Measurements from ENCODE around the gene VWF. TPM values are rescaled to one million over a fixed set of nuclear protein-coding genes. Genes with fewer than 3 reads are reported as not detected.
"Not testable (repeated sequence)": the region's sequence is repeated elsewhere in the genome, so short reads cannot be mapped to it uniquely, and the experiment has no call there.

The VWF gene
- total RNA-seq, 2 donors from 2014 or later, result 366 to 375 TPM

GRCh38 chr12:6047249-6048237, 76.9 kb downstream of the VWF start:
- DNase-seq (ENCODE audit: low spot score), result no peak
- intact Hi-C loops (cut with DNase I), result no loop called here

DNA sequence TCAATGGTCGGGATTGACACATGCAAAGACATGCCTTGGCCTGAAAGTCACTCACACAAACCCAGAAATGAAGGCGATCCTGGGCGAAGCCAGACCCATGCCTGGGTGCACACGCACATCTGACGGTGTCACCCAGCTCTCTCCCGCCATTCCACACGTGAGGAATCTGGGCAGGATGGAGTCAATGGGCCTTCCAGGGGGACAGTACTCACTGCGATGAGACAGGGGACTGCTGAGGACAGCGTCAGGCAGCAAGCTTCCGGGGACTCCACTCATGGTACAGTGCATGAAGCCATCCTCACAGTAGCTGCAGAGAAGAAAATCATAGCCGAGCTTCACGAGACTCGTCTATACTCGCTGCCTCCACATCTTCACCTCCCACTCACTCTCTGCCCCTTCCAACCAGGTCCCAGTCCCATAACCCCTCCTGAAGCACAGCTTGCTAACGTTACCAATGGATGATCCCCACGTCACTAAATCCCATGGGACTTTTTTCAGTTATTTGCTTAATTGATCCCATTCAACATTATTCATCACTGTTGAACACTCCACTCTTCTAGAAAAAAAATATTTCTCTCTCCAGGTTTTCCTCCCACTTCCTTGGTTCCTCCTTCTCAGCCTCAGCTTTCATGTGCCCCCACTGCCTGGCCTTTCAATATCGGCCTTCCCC, 77.8 kb downstream of the VWF start:
- intact Hi-C loops (cut with DNase I), result no loop called here

GRCh38 chr12:6045438-6045837, 79.0 kb downstream of the VWF start:
- DNase-seq (ENCODE audit: low spot score), result no peak
- intact Hi-C loops (cut with DNase I), result no loop called here

More for the DNA sequence above, 77.8 kb downstream of the VWF start:
- DNase-seq (ENCODE audit: low spot score), result no peak

- intact Hi-C loops (cut with DNase I), result no loop called here
- DNase-seq (ENCODE audit: low spot score), result no peak
Observed at GRCh38 chr12:6044082-6044481, 80.4 kb downstream of the VWF start.

DNA sequence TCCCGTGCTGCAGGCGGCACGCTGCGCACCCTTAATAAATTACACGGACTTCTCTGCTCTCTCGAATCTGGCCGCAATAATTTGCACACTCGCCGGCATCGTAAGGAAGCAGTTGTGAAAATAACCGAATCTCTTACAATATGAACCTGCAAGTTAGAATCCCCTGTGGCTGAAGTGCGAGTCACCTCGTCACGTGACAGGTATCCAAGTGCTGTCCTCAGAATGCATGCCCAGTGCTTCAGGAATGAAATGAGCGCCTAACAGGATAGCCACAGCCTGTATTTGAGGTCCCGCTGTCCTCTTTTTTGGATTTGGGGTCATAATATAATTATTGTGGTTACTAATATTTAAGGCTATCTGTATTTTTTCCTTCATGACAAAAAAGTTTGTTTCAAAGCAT, 82.0 kb downstream of the VWF start:
- no peak for DNase-seq (ENCODE audit: low spot score)
- intact Hi-C loops (cut with DNase I), result no loop called here

DNA sequence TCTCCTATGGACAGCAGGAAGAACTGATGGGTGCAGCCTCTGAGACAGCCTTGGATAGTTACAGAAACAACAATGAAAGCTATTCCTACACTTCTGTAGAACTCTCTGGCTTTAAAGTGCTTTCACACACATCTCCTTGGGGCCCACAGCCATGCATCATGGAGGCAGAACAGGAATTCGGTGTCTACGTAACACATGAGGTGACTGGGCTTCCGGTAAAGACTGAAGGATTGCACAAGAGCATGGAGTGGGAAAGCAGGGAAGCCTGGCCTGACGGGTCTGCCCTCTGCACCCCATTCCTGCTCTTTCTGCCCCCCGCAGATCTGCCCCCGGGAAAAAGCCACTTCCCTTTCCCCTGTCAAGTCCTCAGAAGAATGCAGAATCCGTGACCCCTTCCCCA, 82.6 kb downstream of the VWF start:
- DNase-seq (ENCODE audit: low spot score), result no peak
- intact Hi-C loops (cut with DNase I), result no loop called here

- intact Hi-C loops (cut with DNase I), result no loop called here
- DNase-seq (ENCODE audit: low spot score), result no peak
Observed at GRCh38 chr12:6040815-6041214, 83.7 kb downstream of the VWF start.

GRCh38 chr12:6039894-6040601, 84.4 kb downstream of the VWF start:
- peak; percentile 83 for DNase-seq (ENCODE audit: low spot score)
- intact Hi-C loops (cut with DNase I), result loop anchor here (2.0 to 5.0 kb wide), 2 partner anchors 53 to 55 kb away; no protein-coding TSS in a partner anchor

GRCh38 chr12:6038160-6038559, 86.3 kb downstream of the VWF start:
- intact Hi-C loops (cut with DNase I), result loop anchor here (2.0 to 5.0 kb wide), 2 partner anchors 51 to 53 kb away; no protein-coding TSS in a partner anchor

DNA sequence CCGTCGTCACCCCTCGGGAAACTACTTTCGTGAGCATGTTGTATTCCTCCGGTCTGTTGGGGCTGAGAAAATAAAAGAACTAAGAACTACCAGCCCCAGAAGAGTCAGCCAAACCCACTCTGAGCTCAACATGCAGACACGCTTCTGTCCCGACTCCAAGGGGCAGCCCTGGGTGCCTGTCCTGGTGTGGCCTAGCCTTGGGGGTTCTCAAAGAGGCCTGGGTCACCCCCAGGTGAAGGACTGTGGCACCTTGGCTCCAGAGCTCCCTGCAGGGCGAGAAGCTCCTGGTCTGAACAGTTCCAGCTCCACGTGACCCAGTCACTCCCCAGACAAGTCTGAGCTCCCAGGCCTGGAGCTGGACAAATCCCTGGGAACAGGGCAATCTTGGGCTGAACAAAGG, 87.0 kb downstream of the VWF start:
- intact Hi-C loops (cut with DNase I), result loop anchor here in 1 of 2 donors (5.0 kb wide), 1 partner anchor 50 kb away; no protein-coding TSS in a partner anchor
- no peak for DNase-seq (ENCODE audit: low spot score)

More at GRCh38 chr12:6038160-6038559, 86.3 kb downstream of the VWF start:
- DNase-seq (ENCODE audit: low spot score), result no peak

DNA sequence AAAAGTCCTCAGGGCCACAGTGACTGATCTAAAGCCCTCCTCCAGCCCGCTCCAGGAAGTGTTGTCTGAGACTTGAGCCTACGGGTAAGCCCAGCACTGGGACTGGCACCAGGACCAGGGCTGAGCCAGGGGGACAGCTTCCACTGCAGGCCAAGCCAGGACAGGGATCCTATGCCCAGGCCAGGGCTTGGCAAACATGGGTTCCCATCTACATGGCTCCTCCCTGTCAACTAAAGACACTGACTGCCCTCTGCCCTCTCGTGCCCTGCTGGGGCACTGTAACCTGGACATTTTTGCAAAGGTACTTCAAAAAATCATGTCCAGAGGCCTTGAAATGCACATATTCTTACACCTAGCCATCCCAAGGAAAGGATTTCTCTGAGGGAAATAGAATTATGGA, 88.0 kb downstream of the VWF start:
- no peak for DNase-seq (ENCODE audit: low spot score)
- intact Hi-C loops (cut with DNase I), result loop anchor here in 1 of 2 donors (5.0 kb wide), 1 partner anchor 49 kb away; no protein-coding TSS in a partner anchor

DNA sequence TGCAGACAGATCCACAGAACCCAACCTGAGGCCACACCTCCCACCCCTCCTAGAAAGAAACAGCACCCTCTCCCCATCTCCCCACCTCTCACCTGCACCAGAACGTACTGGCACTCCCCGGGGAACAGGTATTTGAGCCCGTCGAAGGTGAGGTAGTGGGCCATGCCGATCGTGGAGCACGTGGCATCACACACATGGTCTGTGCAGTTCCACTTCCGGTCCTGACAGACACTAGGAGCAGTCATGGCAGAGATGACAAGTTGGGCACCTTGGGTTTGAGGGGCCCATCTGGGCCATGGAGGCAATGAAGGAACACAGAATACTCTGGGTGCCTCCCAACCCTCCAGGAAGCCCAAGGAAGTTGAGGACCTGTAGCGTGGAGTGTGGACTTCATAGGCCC, 89.9 kb downstream of the VWF start:
- no peak for DNase-seq (ENCODE audit: low spot score)
- intact Hi-C loops (cut with DNase I), result no loop called here

- intact Hi-C loops (cut with DNase I), result no loop called here
- DNase-seq (ENCODE audit: low spot score), result peak; percentile 47
Observed at GRCh38 chr12:6033546-6033945, 90.9 kb downstream of the VWF start.

DNA sequence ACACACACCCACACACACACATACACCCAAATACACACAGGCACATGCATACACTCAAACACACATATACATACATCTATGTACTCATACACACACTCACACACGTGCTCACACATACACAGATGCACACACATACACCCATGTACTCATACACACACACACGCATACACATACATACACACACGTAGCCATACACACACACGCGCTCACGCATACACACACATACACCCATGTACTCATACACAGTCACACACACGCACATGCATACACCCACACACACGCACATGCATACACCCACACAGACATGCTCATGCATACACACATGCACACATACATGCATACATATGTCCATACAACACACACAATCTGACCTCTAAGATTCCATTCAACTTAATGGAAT, 91.7 kb downstream of the VWF start:
- DNase-seq (ENCODE audit: low spot score), result no peak
- intact Hi-C loops (cut with DNase I), result no loop called here

DNA sequence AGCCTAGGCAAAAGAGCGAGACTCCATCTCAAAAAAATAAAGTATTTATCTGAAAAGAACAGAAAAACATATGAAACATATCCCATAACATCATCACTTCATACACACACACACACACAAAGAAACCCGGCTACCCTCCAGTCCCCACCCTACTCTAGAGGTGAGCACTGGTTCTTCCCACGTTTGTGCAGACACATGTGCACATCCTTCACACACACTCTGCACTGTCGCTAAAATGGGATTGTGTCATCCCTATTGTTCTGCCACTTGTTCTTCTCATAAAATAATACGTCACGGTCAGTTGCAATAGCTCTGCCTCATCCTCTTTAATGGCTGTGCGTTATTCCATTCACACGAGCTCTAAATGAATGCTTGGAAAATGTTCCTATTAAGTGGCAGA, 93.5 kb downstream of the VWF start:
- intact Hi-C loops (cut with DNase I), result no loop called here
- DNase-seq (ENCODE audit: low spot score), result no peak

DNA sequence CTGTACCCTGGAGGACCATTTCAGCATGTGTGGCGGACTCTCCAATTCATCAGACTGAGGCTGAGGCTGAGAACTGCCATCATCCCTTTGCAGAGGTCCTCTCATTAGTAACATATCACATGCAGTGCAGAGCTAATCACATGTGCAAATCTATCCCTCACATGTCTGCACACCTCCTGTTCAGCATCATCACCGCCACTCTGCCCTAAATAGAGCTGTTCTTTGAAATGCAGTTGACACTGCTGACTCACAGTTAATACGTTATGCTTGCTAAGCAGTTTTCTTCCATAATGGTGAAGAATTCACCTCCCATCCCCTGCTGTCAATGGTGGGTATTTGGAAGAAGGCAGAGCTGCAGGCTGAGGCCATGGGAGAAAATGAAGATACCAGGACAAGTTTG, 94.4 kb downstream of the VWF start:
- DNase-seq (ENCODE audit: low spot score), result no peak
- intact Hi-C loops (cut with DNase I), result no loop called here

DNA sequence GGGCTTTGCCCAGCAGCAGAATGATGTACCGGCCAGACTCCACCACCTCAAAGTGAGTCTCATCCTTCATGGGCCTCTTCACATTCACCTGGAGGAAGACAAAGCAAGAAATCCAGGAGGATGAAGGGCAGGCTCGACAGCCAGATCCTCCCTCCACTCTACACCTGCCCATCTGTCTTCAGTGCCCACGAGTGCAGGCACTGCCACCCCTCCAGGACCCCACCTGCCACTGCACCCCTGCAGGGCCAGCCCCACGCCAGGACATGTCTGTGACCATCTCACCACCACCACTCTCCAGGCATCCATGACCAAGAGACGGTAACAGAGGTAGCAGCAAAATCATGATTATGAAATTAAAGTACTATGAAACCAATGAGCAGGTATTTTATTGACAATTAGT, 95.1 kb downstream of the VWF start:
- intact Hi-C loops (cut with DNase I), result no loop called here
- DNase-seq (ENCODE audit: low spot score), result peak; percentile 57

GRCh38 chr12:6026998-6027397, 97.5 kb downstream of the VWF start:
- intact Hi-C loops (cut with DNase I), result no loop called here
- DNase-seq (ENCODE audit: low spot score), result peak; percentile 53

DNA sequence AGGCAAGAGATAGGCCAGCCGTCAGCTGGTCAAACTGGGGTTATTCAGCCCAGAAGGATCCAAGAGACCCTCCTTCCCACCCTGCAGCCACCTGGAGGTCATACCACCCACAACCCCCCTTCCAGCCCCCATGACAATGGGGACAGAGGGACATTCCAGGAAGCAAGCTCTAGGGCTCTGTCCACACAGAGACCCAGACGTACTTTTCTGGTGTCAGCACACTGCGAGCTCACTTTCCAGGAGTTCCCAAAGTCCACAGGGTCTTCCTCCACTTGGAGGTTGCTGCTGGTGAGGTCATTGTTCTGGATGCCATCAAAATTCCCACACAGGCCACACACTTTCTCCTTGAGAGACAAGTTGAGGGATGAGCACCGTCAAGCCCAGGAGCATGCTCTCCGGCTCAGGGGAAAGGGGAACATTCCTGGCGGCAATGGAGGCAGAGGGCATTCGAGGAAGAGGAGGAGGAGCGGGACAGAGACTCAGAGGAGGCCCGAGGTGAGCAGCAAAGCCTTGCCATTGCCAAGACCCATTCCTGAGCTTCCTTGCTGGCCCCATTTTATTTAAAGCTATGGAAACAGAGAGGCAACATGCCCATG, 98.7 kb downstream of the VWF start:
- not testable (repeated sequence) for DNase-seq (ENCODE audit: low spot score)

More for the DNA sequence above, 98.7 kb downstream of the VWF start:
- intact Hi-C loops (cut with DNase I), result not testable (repeated sequence)
